ENCODE measurements around the gene CBX1.
"Not testable (repeated sequence)": the region's sequence is repeated elsewhere in the genome, so short reads cannot be mapped to it uniquely, and the experiment has no call there.

CBX1 gene

GRCh38 chr17:48071654-48072053 is 29.6 kb downstream of the CBX1 start:
- no peak for DNase-seq

GRCh38 chr17:48070195-48070594 is 31.1 kb downstream of the CBX1 start:
- DNase-seq, result no peak

- no peak for DNase-seq
Measured at GRCh38 chr17:48068491-48068961, 32.8 kb downstream of the CBX1 start.

- not testable (repeated sequence) for DNase-seq
Measured at GRCh38 chr17:48067808-48068207, 33.5 kb downstream of the CBX1 start.

GRCh38 chr17:48067245-48067644 is 34.0 kb downstream of the CBX1 start:
- no peak for DNase-seq

GRCh38 chr17:48066656-48067055 is 34.6 kb downstream of the CBX1 start:
- DNase-seq, result no peak

GRCh38 chr17:48066192-48066591 is 35.1 kb downstream of the CBX1 start:
- no peak for DNase-seq

GRCh38 chr17:48064638-48065037 is 36.6 kb downstream of the CBX1 start:
- no peak for DNase-seq

- no peak for DNase-seq
Measured at GRCh38 chr17:48062273-48062672, 39.0 kb downstream of the CBX1 start.

- no peak for DNase-seq
Measured at GRCh38 chr17:48060249-48060648, 41.0 kb downstream of the CBX1 start.

GRCh38 chr17:48059125-48059668 is 42.1 kb downstream of the CBX1 start:
- no peak for DNase-seq

GRCh38 chr17:48058393-48059124 is 42.7 kb downstream of the CBX1 start:
- no peak for DNase-seq

GRCh38 chr17:48057626-48058025 is 43.7 kb downstream of the CBX1 start:
- no peak for DNase-seq

- no peak for DNase-seq
Measured at GRCh38 chr17:48056879-48057278, 44.4 kb downstream of the CBX1 start.

GRCh38 chr17:48056246-48056745 is 45.0 kb downstream of the CBX1 start:
- DNase-seq, result no peak

- no peak for DNase-seq
Measured at GRCh38 chr17:48055531-48056245, 45.6 kb downstream of the CBX1 start.

- DNase-seq, result no peak
Measured at GRCh38 chr17:48054238-48055185, 46.8 kb downstream of the CBX1 start.

- DNase-seq, result no peak
Measured at GRCh38 chr17:48053758-48054237, 47.5 kb downstream of the CBX1 start.

GRCh38 chr17:48052956-48053757 is 48.1 kb downstream of the CBX1 start:
- DNase-seq, result no peak

- DNase-seq, result no peak
Measured at GRCh38 chr17:48051706-48052486, 49.4 kb downstream of the CBX1 start.

- DNase-seq, result no peak
Measured at GRCh38 chr17:48051283-48051682, 50.0 kb downstream of the CBX1 start.
